Urinary bladder (tissue), 4 donors: ENCODE data around the gene OSR1. TPM values are rescaled to one million over a fixed set of nuclear protein-coding genes. Genes with fewer than 3 reads are reported as not detected.
"Not testable (repeated sequence)": the region's sequence is repeated elsewhere in the genome, so short reads cannot be mapped to it uniquely, and the experiment has no call there.

Source experiments
- DNase-seq: peaks from one replicate; pipeline ENCODE4 v3.0.0-alpha.2; 2015; ENCODE audit errors: extremely low spot score
- H3K27ac ChIP-seq: one replicate; pipeline ENCODE4 v1.5.1; 2013; ENCODE audit warnings: low read depth, mild to moderate bottlenecking, moderate library complexity
- H3K36me3 ChIP-seq: one replicate; pipeline ENCODE4 v1.6.1; 2013; ENCODE audit warnings: mild to moderate bottlenecking, moderate library complexity; ENCODE audit not compliant: insufficient read depth
- H3K4me1 ChIP-seq: one replicate; pipeline ENCODE4 v1.6.1; 2013; ENCODE audit warnings: mild to moderate bottlenecking, moderate library complexity; ENCODE audit not compliant: insufficient read depth
- H3K4me3 ChIP-seq: one replicate; pipeline ENCODE4 v1.5.1; 2013; ENCODE audit warnings: low read depth, low read length
- WGBS: extraction: QIAGEN DNeasy Blood & Tissue Kit; methylation state at CpG from one replicate; pipeline ENCODE4 v1.1.7; 2013; 5-methylcytosine and 5-hydroxymethylcytosine counted together
- polyA plus RNA-seq: library from polyadenylated mRNA; stranded (reverse); fragments of 200-250 nt; gene quantifications from one replicate; pipeline ENCODE4 v1.2.3, GENCODE V29; 2013
- total RNA-seq: library from RNA; depleted of rRNA; stranded (reverse); fragments of >200 nt; gene quantifications from one replicate; pipeline ENCODE4 v1.2.3, GENCODE V29; 2014
- donor health status: healthy with polysubstance abuse.
- donor health status: healthy.

The OSR1 gene
- total and polyA plus RNA-seq, 2 donors = 93.7 to 144 TPM

- Histone ChIP-seq H3K36me3 (no peaks in the 10 kb centered on the region), H3K4me3 (no peak overlapping the region), H3K27ac (no peak overlapping the region), H3K4me1 (no peaks in the 10 kb centered on the region)
- 92% methylated on average over 3 of the region's 3 CpGs for WGBS
- no peak for DNase-seq
Measured at GRCh38 chr2:19336781-19337180, 21.6 kb downstream of the OSR1 start.

DNA sequence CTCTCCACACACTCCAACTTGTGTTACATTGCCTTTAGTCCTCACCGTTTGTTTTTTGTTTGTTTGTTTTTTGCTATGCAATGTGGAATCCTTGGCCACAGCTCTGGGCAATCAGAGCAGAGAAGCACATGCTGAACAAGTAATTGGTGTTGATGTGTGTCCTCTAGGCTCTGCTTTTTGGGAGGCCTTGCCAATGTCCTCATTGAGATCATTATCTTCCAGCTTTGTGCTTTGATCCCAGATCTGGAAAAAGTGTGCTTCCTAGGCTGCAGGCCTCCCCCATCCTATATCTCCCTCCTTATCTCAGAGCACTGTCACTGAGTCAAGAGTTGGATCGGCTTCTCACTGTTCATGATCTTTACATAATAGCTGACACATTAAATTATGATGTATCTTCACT is 25.9 kb downstream of the OSR1 start:
- Histone ChIP-seq H3K4me3 (no peak overlapping the region), H3K4me1 (no peaks in the 10 kb centered on the region), H3K36me3 (no peaks in the 10 kb centered on the region), H3K27ac (no peak overlapping the region)
- no peak for DNase-seq
- WGBS = 57% methylated on average over 2 of the region's 2 CpGs

GRCh38 chr2:19331450-19331849 is 27.0 kb downstream of the OSR1 start:
- H3K27ac ChIP-seq = no peak overlapping the region
- H3K36me3 ChIP-seq = no peaks in the 10 kb centered on the region
- no peak overlapping the region for H3K4me3 ChIP-seq
- H3K4me1 ChIP-seq = no peaks in the 10 kb centered on the region
- no peak for DNase-seq

DNA sequence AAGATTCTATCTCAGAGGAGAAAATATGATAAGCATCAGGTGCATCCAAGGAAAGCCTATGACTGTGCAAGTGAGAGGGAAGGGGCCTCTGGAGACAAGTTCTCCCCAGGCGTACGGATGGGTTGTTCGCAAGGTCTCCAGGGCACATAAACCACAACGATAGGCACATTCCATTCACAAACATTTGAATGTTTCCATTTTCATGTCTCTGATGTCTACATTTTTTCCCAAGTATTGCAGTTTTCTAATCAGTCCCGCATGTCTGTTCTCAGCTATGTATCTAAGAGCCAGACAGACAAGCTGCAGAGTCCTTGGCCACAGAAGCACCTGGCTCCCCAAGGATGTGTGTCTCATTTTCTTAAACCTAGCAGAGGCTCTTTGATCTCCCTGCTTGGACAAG is 28.0 kb downstream of the OSR1 start:
- Histone ChIP-seq H3K4me1 (no peaks in the 10 kb centered on the region), H3K36me3 (no peaks in the 10 kb centered on the region), H3K4me3 (no peak overlapping the region), H3K27ac (no peak overlapping the region)
- no peak for DNase-seq
- 91% methylated on average over 5 of the region's 5 CpGs for WGBS

DNA sequence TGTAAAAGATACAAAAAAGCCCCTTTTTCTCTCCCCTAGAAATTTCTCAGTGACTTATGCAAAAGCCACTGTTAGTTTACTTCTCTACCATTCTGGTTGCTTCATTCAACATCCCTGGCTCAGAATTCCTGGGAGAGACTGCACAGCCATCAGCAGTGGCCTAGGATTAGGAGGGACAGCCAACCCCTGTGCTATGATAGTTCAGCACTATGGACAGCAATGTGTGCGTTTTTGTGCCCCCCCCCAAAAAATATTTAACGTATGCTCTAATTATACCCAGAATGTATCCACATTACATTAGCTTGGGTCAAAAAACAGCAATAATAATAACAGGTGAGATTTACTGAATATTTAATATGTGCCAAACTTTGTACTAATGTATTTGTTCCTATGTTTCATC is 29.0 kb downstream of the OSR1 start:
- no peak overlapping the region for H3K4me3 ChIP-seq
- no peak for DNase-seq

GRCh38 chr2:19327496-19327895 is 30.9 kb downstream of the OSR1 start:
- no peak overlapping the region for H3K27ac ChIP-seq
- H3K4me1 ChIP-seq = no peaks in the 10 kb centered on the region
- no peak overlapping the region for H3K4me3 ChIP-seq
- no peak for DNase-seq
- no peaks in the 10 kb centered on the region for H3K36me3 ChIP-seq

More for the DNA sequence above, 29.0 kb downstream of the OSR1 start:
- 20% methylated on average over 2 of the region's 2 CpGs for WGBS
- Histone ChIP-seq H3K27ac (no peak overlapping the region), H3K4me1 (no peaks in the 10 kb centered on the region), H3K36me3 (no peaks in the 10 kb centered on the region)

DNA sequence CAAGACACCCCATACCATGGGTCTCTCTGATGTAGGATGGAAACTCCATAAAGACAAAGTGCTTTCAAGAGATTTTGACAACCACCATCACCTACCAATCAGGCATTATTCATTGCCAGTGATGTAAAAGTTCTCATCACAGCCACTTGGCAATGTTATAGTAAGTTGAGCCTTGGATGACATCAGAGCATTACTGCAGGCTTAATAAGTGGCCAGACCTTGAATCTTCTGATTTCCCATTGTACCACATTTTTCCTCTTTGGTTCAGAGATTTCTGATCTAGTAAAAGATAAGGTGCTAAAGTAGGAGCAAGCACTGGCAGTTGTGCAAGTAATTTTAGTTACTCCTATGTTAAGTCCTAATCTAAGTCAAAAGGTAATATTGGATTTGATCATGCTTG is 36.5 kb downstream of the OSR1 start:
- Histone ChIP-seq H3K27ac (no peak overlapping the region), H3K36me3 (no peaks in the 10 kb centered on the region), H3K4me3 (no peak overlapping the region), H3K4me1 (no peaks in the 10 kb centered on the region)
- no peak for DNase-seq

DNA sequence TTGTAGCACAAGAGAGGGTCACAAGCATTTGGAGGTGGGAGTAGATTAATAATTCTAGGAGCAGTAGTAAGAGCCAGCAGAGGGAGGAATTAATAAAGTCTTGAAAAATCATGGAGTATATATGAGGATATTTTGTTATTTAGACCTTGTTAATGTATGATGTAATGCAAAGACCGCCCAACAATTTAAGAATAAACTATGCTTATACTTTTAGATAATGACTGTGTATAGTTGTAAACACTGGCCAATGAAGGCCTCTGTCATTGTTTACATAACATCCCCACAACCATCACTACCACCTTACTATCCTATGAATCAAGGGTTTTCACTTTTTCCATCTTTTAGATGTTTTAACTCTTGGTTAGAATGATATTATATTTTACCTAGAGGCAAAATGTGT is 37.6 kb downstream of the OSR1 start:
- no peak overlapping the region for H3K27ac ChIP-seq
- H3K4me1 ChIP-seq = no peaks in the 10 kb centered on the region
- no peak for DNase-seq
- no peaks in the 10 kb centered on the region for H3K36me3 ChIP-seq
- 86% methylated on average over 1 of the region's 1 CpG for WGBS
- no peak overlapping the region for H3K4me3 ChIP-seq

DNA sequence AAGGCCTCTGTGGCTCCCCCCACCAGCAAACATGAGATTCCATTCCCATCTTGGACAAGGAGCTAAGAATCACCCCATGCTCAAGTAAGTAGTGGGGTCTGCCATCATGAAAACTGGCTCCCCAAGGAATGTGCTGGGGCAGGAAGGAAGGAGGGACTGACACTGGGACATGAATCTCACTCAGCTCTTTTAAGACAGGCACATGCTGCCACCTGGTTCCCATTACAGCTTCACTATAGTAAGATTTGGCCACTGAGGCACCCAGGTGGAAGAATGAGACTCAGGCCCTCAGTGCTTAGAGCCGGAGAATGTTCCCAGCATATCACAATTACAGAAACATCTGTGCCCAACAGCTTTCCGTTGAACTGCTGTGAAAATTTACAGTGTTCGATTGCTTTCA is 38.7 kb downstream of the OSR1 start:
- no peak overlapping the region for H3K27ac ChIP-seq
- H3K4me1 ChIP-seq = no peaks in the 10 kb centered on the region
- WGBS = 63% methylated on average over 3 of the region's 3 CpGs
- H3K4me3 ChIP-seq = no peak overlapping the region
- no peak for DNase-seq
- no peaks in the 10 kb centered on the region for H3K36me3 ChIP-seq

DNA sequence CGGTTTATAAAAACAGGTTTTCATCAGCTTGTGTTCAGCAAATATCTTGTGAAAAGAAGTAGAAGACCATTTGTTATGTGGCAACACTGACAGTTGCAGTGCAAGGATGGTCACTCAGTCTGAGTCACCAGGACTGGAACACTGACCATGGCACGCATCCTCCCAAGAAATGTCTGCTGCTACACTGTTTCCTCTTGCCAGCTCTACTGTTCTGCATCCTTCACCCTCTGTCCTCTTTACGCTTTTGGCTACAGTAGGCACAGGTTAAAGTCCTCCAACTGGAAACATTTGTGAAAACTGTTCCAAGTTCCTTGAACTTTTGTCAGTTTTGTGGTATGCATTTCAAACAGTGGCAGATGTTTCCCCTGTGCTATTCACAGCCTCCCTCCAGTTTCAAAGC is 39.4 kb downstream of the OSR1 start:
- no peak overlapping the region for H3K4me3 ChIP-seq
- WGBS = 96% methylated on average over 3 of the region's 3 CpGs
- no peaks in the 10 kb centered on the region for H3K36me3 ChIP-seq
- no peak for DNase-seq
- no peak overlapping the region for H3K27ac ChIP-seq
- H3K4me1 ChIP-seq = no peaks in the 10 kb centered on the region

DNA sequence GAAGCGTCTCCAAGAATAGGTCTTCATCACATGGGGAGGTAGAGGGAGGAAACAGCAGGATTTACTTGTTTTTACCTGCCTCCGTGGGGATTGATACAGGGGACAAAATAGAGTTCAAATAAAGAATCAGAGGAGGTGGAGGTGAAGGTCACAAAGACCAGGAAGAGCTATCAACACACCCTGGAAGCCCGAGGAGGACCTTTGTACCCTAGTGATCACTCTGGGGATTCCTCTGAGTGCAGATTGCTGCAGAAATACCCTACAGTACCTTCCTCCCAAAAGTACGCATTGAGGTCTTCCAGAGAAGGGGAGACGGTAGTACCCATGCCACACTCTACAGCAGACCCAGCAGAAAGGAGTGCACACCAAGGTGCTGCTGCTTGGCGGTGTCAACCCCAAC is 44.9 kb downstream of the OSR1 start:
- H3K4me1 ChIP-seq = no peaks in the 10 kb centered on the region
- no peak overlapping the region for H3K4me3 ChIP-seq
- 94% methylated on average over 6 of the region's 6 CpGs for WGBS
- H3K36me3 ChIP-seq = no peaks in the 10 kb centered on the region
- no peak for DNase-seq
- H3K27ac ChIP-seq = no peak overlapping the region

DNA sequence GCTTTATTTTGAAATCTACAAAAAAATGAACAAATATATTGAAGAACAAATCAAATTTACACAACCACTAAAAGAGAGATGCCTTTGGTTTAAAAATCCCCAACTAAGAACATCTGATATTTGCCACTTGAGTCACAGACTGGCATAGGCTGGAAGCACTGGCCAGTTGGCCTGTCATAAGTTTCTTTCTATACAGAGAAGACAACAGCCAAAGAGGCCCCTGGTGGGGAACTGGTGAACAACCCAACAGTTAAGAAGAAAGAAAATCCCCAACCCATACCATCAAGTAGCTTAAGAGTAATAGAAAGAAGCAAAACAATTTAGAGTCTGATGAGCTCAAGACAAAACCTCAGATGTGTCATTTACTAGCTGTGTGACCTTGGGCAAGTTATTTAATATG is 45.5 kb downstream of the OSR1 start:
- Histone ChIP-seq H3K27ac (no peak overlapping the region), H3K4me1 (no peaks in the 10 kb centered on the region), H3K36me3 (no peaks in the 10 kb centered on the region), H3K4me3 (no peak overlapping the region)
- DNase-seq = no peak

DNA sequence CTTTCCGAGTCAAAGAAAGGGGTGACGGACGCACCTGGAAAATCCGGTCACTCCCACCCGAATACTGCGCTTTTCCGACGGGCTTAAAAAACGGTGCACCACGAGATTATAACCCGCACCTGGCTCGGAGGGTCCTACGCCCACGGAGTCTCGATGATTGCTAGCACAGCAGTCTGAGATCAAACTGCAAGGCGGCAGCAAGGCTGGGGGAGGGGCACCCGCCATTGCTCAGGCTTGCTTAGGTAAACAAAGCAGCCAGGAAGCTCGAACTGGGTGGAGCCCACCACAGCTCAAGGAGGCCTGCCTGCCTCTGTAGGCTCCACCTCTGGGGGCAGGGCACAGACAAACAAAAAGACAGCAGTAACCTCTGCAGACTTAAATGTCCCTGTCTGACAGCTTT is 52.4 kb downstream of the OSR1 start:
- H3K4me3 ChIP-seq, H3K36me3 ChIP-seq, H3K27ac ChIP-seq, H3K4me1 ChIP-seq, DNase-seq: not testable (repeated sequence)
- WGBS = 92% methylated on average over 16 of the region's 18 CpGs

DNA sequence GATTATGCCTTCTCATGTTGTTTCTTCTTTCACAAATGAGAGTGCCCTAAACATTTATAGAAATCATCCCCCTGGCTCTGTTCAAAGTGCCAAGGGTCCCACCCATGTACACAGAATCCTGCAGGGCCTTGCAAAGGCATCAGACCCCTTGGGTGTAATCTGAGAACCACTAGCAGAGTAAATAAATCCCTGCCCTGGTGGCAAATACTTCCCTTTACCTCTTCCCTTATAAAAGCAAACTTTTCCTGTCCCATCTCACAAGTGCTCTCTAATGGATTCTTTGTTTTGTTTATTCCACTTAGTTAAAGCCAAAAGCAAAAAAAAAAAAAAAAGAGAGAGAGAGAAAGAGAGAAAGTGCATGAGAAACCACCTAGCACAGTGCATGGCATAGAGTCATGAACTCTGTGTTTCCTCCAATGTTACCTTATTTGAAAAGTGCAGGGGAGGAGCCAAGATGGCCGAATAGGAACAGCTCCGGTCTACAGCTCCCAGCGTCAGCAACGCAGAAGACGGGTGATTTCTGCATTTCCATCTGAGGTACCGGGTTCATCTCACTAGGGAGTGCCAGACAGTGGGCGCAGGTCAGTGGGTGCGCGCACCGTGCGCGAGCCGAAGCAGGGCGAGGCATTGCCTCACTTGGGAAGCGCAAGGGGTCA is 52.9 kb downstream of the OSR1 start:
- H3K4me1 ChIP-seq = not testable (repeated sequence)
- WGBS = 85% methylated on average over 7 of the region's 15 CpGs

GRCh38 chr2:19301706-19302105 is 56.7 kb downstream of the OSR1 start:
- no peak overlapping the region for H3K27ac ChIP-seq
- H3K36me3 ChIP-seq = no peaks in the 10 kb centered on the region
- H3K4me3 ChIP-seq = no peak overlapping the region
- H3K4me1 ChIP-seq = no peaks in the 10 kb centered on the region
- DNase-seq = no peak
- 77% methylated on average over 4 of the region's 4 CpGs for whole genome bisulfite sequencing

More for the DNA sequence above, 52.9 kb downstream of the OSR1 start:
- DNase-seq, H3K4me3 ChIP-seq, H3K27ac ChIP-seq, H3K36me3 ChIP-seq: not testable (repeated sequence)
